Gastroesophageal sphincter (tissue), 3 donors: ENCODE results near the gene CAMTA2.

Source experiments
- EP300 ChIP-seq: sonication (generic); formaldehyde crosslinking; IDR thresholded peaks from one replicate; pipeline ENCODE4 v1.6.1; 2017; ENCODE audit warnings: antibody characterized with exemption, mild to moderate bottlenecking
- POLR2AphosphoS5 ChIP-seq: sonication (generic); formaldehyde crosslinking; IDR thresholded peaks from one replicate; pipeline ENCODE4 v1.6.1; 2017; ENCODE audit warnings: antibody characterized with exemption
- TF ChIP-seq, protein P1 (sequence below), 4 experiments: fragments of 200-600 bp in 2 of 4; fragments of 450-650 bp in 2 of 4; sonication (generic) in 1 of 4; IDR thresholded peaks; one replicate each; pipeline ENCODE4 v1.5.1; 2017 to 2019; ENCODE audit warnings: antibody characterized with exemption in 4 of 4, mild to moderate bottlenecking in 2 of 4, moderate library complexity in 2 of 4

DNA sequence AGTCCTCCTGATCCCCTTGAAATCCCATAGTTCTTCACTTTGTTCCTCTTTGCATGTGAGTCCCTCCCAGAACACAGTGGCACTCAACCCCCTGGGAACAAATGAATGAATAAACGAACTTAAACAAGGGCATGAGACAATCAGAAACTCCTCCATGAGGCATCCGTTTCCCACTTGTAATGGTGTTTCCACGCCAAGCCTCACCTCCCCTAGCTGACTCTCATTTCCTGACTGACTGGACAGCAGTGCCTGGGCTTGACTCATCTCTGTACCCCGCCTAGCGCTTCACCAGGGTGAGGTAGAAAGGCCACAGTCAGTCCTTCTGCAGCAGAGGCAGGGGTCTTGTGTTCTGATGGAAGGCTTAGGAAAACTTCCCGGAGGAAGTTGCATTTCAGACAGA, 24.5 kb upstream of the CAMTA2 start:
- no peak for TF ChIP-seq POLR2AphosphoS5
- no peak for TF ChIP-seq EP300
- TF ChIP-seq, protein P1, sequence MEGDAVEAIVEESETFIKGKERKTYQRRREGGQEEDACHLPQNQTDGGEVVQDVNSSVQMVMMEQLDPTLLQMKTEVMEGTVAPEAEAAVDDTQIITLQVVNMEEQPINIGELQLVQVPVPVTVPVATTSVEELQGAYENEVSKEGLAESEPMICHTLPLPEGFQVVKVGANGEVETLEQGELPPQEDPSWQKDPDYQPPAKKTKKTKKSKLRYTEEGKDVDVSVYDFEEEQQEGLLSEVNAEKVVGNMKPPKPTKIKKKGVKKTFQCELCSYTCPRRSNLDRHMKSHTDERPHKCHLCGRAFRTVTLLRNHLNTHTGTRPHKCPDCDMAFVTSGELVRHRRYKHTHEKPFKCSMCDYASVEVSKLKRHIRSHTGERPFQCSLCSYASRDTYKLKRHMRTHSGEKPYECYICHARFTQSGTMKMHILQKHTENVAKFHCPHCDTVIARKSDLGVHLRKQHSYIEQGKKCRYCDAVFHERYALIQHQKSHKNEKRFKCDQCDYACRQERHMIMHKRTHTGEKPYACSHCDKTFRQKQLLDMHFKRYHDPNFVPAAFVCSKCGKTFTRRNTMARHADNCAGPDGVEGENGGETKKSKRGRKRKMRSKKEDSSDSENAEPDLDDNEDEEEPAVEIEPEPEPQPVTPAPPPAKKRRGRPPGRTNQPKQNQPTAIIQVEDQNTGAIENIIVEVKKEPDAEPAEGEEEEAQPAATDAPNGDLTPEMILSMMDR (IDR thresholded peaks at IDR 0.05), result no peak
